ENCODE data around the gene GRM8.
"Not testable (repeated sequence)": the region's sequence is repeated elsewhere in the genome, so short reads cannot be mapped to it uniquely, and the experiment has no call there.

- TF ChIP-seq, protein P1, sequence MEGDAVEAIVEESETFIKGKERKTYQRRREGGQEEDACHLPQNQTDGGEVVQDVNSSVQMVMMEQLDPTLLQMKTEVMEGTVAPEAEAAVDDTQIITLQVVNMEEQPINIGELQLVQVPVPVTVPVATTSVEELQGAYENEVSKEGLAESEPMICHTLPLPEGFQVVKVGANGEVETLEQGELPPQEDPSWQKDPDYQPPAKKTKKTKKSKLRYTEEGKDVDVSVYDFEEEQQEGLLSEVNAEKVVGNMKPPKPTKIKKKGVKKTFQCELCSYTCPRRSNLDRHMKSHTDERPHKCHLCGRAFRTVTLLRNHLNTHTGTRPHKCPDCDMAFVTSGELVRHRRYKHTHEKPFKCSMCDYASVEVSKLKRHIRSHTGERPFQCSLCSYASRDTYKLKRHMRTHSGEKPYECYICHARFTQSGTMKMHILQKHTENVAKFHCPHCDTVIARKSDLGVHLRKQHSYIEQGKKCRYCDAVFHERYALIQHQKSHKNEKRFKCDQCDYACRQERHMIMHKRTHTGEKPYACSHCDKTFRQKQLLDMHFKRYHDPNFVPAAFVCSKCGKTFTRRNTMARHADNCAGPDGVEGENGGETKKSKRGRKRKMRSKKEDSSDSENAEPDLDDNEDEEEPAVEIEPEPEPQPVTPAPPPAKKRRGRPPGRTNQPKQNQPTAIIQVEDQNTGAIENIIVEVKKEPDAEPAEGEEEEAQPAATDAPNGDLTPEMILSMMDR (conservative IDR thresholded peaks at IDR 0.05; ENCODE audit: low read length), result not testable (repeated sequence)
- TF ChIP-seq EZH2phosphoT487 (IDR thresholded peaks at IDR 0.05; ENCODE audit: borderline replicate concordance, low read depth, low read length), result not testable (repeated sequence)
Measured at GRCh38 chr7:126887560-126887959, 365.2 kb downstream of the GRM8 start.
